A549 (cell line): Measurements from ENCODE around the gene NAV2.

Experiments
- CEBPB ChIP-seq, 2 experiments: fragments of >200 bp in 1 of 2; sonication (Bioruptor Twin) in 1 of 2; formaldehyde crosslinking in 1 of 2; IDR thresholded peaks; 2 replicates each; pipeline ENCODE4 v1.6.1; 2012 to 2016
- MAZ ChIP-seq: fragments of 150-350 bp; IDR thresholded peaks from 2 replicates; pipeline ENCODE4 v1.6.1; 2014; ENCODE audit warnings: antibody characterized with exemption, low read depth, low read length, borderline replicate concordance
- POLR2A ChIP-seq: IDR thresholded peaks from 2 replicates; pipeline ENCODE4 v1.6.1; 2012; ENCODE audit warnings: mild to moderate bottlenecking, low read length

DNA sequence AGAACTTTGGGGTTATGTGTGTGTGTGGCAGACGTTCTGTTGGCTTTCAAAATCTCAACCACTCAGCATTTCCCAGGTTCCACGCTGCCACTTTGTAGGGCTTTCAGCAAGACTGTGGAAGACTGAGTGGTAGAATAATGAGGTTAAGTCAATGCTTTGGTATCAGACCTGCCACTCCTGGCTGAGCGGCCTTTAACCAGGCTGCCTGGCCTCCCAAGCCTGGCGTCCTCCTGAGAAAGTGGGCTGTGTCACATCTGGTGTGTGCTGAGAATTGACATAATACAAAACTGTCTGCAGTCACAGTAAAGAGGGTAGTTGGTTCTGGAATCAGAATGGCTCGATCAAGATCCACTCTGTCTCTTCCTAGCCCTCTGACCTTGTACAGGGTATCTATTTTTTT is 321.2 kb downstream of the NAV2 start:
- TF ChIP-seq POLR2A (no peak), CEBPB (IDR thresholded peaks at IDR 0.05) (no peak), MAZ (no peak)
